Naive thymus-derived CD4-positive, alpha-beta T cell (primary cell): ENCODE measurements around the gene AGL. TPM values are rescaled to one million over a fixed set of nuclear protein-coding genes. Genes with fewer than 3 reads are reported as not detected.
"Not testable (repeated sequence)": the region's sequence is repeated elsewhere in the genome, so short reads cannot be mapped to it uniquely, and the experiment has no call there.

ENCODE experiments used
- ATAC-seq: fragments of 150-1000 bp; cut with Tn5 transposase; 2 replicates; pipeline ENCODE4 v1.10.0; 2021; ENCODE audit warnings: mild to moderate bottlenecking, moderate library complexity
- CTCF ChIA-PET: fragments of 350-600 bp; sonication (Branson Sonifier 250); formaldehyde crosslinking; loops from one replicate; lab custom pipeline; 2021; ENCODE audit warnings: antibody characterized with exemption; lab: Charles Lee
- POLR2A ChIA-PET: fragments of 350-600 bp; sonication (Branson Sonifier 250); formaldehyde crosslinking; loops from one replicate; lab custom pipeline; 2021; ENCODE audit warnings: antibody characterized with exemption, inconsistent platforms; lab: Charles Lee
- DNase-seq, 9 donors: peaks; one replicate each; pipeline versions ENCODE4 v3.0.0 to v3.0.0-alpha.2; 2020 to 2022; ENCODE audit warnings: mixed read lengths in 1 of 9
- H3K27ac ChIP-seq: one replicate; pipeline ENCODE4 v1.7.0; 2013; ENCODE audit warnings: mild to moderate bottlenecking, low read depth, low read length, moderate library complexity
- H3K27me3 ChIP-seq, 2 donors: one replicate each; pipeline ENCODE4 v1.7.0; 2013; ENCODE audit warnings: low read length in 2 of 2, mild to moderate bottlenecking in 2 of 2, moderate library complexity in 2 of 2; ENCODE audit not compliant: control insufficient read depth in 2 of 2, insufficient read depth in 2 of 2
- H3K36me3 ChIP-seq, 3 experiments: 1 replicate in 2 of 3; 2 replicates in 1 of 3; pipeline ENCODE4 v1.7.0; 2013; ENCODE audit warnings: low read length in 3 of 3, mild to moderate bottlenecking in 3 of 3, moderate library complexity in 1 of 3; ENCODE audit not compliant: insufficient read depth in 3 of 3, control insufficient read depth in 2 of 3
- H3K4me1 ChIP-seq, 2 donors: one replicate each; pipeline ENCODE4 v1.7.0; 2013; ENCODE audit warnings: low read length in 2 of 2, mild to moderate bottlenecking in 2 of 2, moderate library complexity in 1 of 2; ENCODE audit not compliant: control insufficient read depth in 2 of 2, insufficient read depth in 2 of 2
- H3K4me3 ChIP-seq: 2 replicates; pipeline ENCODE4 v1.7.0; 2013; ENCODE audit warnings: mild to moderate bottlenecking, low read length
- H3K9me3 ChIP-seq, 3 experiments: 1 replicate in 2 of 3; 2 replicates in 1 of 3; pipeline ENCODE4 v1.7.0; 2013; ENCODE audit warnings: low read length in 3 of 3; ENCODE audit not compliant: control insufficient read depth in 2 of 3
- H3K27ac Mint-ChIP-seq, 9 donors: one replicate each; pipeline ENCODE4 v1.8.0; 2020 to 2022; ENCODE audit warnings: mixed read lengths in 9 of 9, mild to moderate bottlenecking in 8 of 9, moderate library complexity in 5 of 9, inconsistent platforms in 2 of 9
- H3K27me3 Mint-ChIP-seq, 5 donors: one replicate each; pipeline ENCODE4 v1.8.0; 2021 to 2022; ENCODE audit warnings: mixed read lengths in 5 of 5, mild to moderate bottlenecking in 1 of 5
- H3K36me3 Mint-ChIP-seq, 5 donors: one replicate each; pipeline ENCODE4 v1.8.0; 2020 to 2022; ENCODE audit warnings: mixed read lengths in 5 of 5, mild to moderate bottlenecking in 3 of 5, inconsistent platforms in 1 of 5
- H3K4me1 Mint-ChIP-seq, 7 donors: one replicate each; pipeline ENCODE4 v1.8.0; 2020 to 2022; ENCODE audit warnings: mixed read lengths in 7 of 7, mild to moderate bottlenecking in 3 of 7, inconsistent platforms in 1 of 7
- H3K4me3 Mint-ChIP-seq, 10 donors: one replicate each; pipeline ENCODE4 v1.8.0; 2020 to 2022; ENCODE audit warnings: mild to moderate bottlenecking in 10 of 10, mixed read lengths in 10 of 10, moderate library complexity in 6 of 10, inconsistent platforms in 2 of 10
- H3K9me3 Mint-ChIP-seq, 11 donors: one replicate each; pipeline ENCODE4 v1.8.0; 2020 to 2022; ENCODE audit warnings: mixed read lengths in 11 of 11, mild to moderate bottlenecking in 4 of 11, inconsistent platforms in 1 of 11, moderate library complexity in 1 of 11
- intact Hi-C, 2 donors: fragments of 100-400 bp; cut with micrococcal nuclease; formaldehyde crosslinking; loops; one replicate each; pipeline ENCODE4 v1.15.1; 2023
- polyA plus RNA-seq, 2 donors: library from polyadenylated mRNA; unstranded; fragments of 300-500 nt; fragmentation: Illumina TruSeq; gene quantifications; one replicate each; pipeline ENCODE4 v1.2.3, GENCODE V29; 2021
- total RNA-seq, 6 experiments: library from RNA in 5 of 6; stranded (reverse) in 5 of 6; gene quantifications; 1 replicate in 5 of 6; 2 replicates in 1 of 6; pipeline ENCODE4 v1.2.3 and lab custom pipeline; 2021 to 2026

The AGL gene
- total and polyA plus RNA-seq, 7 experiments from 2014 or later: 10.8 to 20.1 (median 12.5) TPM

- Mint-ChIP-seq H3K9me3 (peaks cover 0 to 4% (median 0%) of the 10 kb centered on the region in 11 donors), H3K36me3 (peaks cover 0 to 3% (median 0%) of the 10 kb centered on the region in 5 donors), H3K27ac (peak overlapping the region in 5 of 9 donors; percentile 6 to 91 (median 65)), H3K27me3 (no peaks in the 10 kb centered on the region), H3K4me1 (peaks cover 22 to 49% (median 40%) of the 10 kb centered on the region in 7 donors), H3K4me3 (peak overlapping the region in 8 of 10 donors; percentile 0 to 100 (median 76))
- Histone ChIP-seq H3K4me1 (peaks cover 6 to 20% of the 10 kb centered on the region in 2 donors), H3K4me3 (no peak overlapping the region), H3K9me3 (no peaks in the 10 kb centered on the region), H3K27me3 (no peaks in the 10 kb centered on the region), H3K27ac (no peak overlapping the region), H3K36me3 (peaks cover 0 to 3% (median 0%) of the 10 kb centered on the region in 3 experiments)
- DNase-seq (no peak), ATAC-seq (no peak)
- POLR2A ChIA-PET: no interaction called here
- intact Hi-C loops: loop anchor here in 1 of 2 donors (10.0 kb wide), 1 partner anchor 927 kb away; the partner anchor contains the start of genes EXTL2 and SLC30A7
- CTCF ChIA-PET: no interaction called here
These were observed 118.1 kb downstream of the AGL start for GRCh38 chr1:99968214-99968613.

DNA sequence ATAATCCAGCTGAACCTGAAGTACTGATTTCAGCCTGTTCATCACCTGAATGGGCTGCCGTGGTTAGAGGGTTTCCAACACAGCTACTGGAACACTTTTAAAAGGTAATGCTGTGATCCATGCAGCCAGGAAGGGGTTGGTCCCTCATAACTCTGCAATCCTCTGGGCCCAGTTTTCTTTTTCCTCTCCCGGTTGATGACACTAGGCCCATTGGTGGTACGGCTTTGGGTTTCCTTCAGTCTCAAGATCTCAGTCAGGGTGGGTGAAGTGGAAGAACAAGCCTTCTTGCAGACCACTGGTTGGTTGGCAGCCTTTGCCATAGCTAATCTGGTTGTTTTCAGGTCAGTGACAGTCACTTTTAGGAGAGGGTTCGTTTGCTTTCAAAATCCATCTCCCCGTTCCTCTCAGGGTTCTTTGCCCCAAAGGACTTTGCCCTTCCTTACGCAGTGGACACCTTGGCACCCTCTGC, 119.1 kb downstream of the AGL start:
- peaks cover 22 to 53% (median 40%) of the 10 kb centered on the region in 7 donors for H3K4me1 Mint-ChIP-seq
- peak overlapping the region; percentile 96 to 100 (median 100) for H3K4me3 Mint-ChIP-seq
- intact Hi-C loops: loop anchor here (1.0 to 10.0 kb wide), 3 partner anchors 69 to 926 kb away; partner anchors contain the start of genes AGL (in 1 of the 2), EXTL2 (in 1 of the 2) and SLC30A7 (in 1 of the 2)
- peaks cover 0 to 4% (median 0%) of the 10 kb centered on the region in 11 donors for H3K9me3 Mint-ChIP-seq
- DNase-seq: no peak
- peak overlapping the region; percentile 83 for H3K27ac ChIP-seq
- ChIA-PET CTCF (no interaction called here), POLR2A (interaction anchor here (0.7 to 2.1 kb wide), 5 partner anchors 18 to 488 kb away, joined by 3 to 22 read pairs (median 4); partner anchors contain the start of genes SASS6 and TRMT13)
- H3K4me3 ChIP-seq: peak overlapping the region; percentile 75
- no peaks in the 10 kb centered on the region for H3K27me3 Mint-ChIP-seq
- H3K36me3 ChIP-seq: peaks cover 0 to 3% (median 0%) of the 10 kb centered on the region in 3 experiments
- ATAC-seq: peak; percentile 2
- peaks cover 0 to 3% (median 0%) of the 10 kb centered on the region in 5 donors for H3K36me3 Mint-ChIP-seq
- H3K27me3 ChIP-seq: no peaks in the 10 kb centered on the region
- H3K4me1 ChIP-seq: peaks cover 6 to 20% of the 10 kb centered on the region in 2 donors
- H3K9me3 ChIP-seq: no peaks in the 10 kb centered on the region
- H3K27ac Mint-ChIP-seq: peak overlapping the region; percentile 77 to 99 (median 93)

GRCh38 chr1:99969729-99970621, 119.8 kb downstream of the AGL start, which contains the start of gene SLC35A3:
SLC35A3 (plus strand) TSS chr1:99969996; CDS start chr1:99993555, 23,559 bp downstream.
- no peaks in the 10 kb centered on the region for H3K27me3 ChIP-seq
- Mint-ChIP-seq H3K9me3 (peaks cover 0 to 4% (median 0%) of the 10 kb centered on the region in 11 donors), H3K4me1 (peaks cover 22 to 55% (median 40%) of the 10 kb centered on the region in 7 donors), H3K4me3 (peak within 1 kb of the TSS; percentile 96 to 100 (median 100)), H3K27me3 (no peaks in the 10 kb centered on the region), H3K27ac (peak within 1 kb of the TSS; percentile 91 to 99 (median 97)), H3K36me3 (peaks cover 0 to 3% (median 0%) of the 10 kb centered on the region in 5 donors)
- ATAC-seq: peak; percentile 89
- H3K27ac ChIP-seq: peak within 1 kb of the TSS; percentile 83
- peaks cover 6 to 20% of the 10 kb centered on the region in 2 donors for H3K4me1 ChIP-seq
- intact Hi-C loops: loop anchor here (1.0 to 10.0 kb wide), 8 partner anchors 68 to 925 kb away; partner anchors contain the start of genes AGL (in 2 of the 2), CDC14A (in 2 of the 2), RTCA (in 2 of the 2) and TRMT13 (in 2 of the 2)
- ChIA-PET POLR2A (interaction anchor here (0.7 to 2.1 kb wide), 6 partner anchors 18 to 296 kb away, joined by 3 to 22 read pairs (median 4); partner anchors contain the start of genes AGL, RTCA, SASS6 and TRMT13), CTCF (interaction anchor here (0.6 kb wide), 1 partner anchor 160 kb away, joined by 3 read pairs; no protein-coding TSS in a partner anchor)
- H3K9me3 ChIP-seq: no peaks in the 10 kb centered on the region
- DNase-seq: peak; percentile 69 to 85 (median 78)
- peaks cover 0 to 4% (median 0%) of the 10 kb centered on the region in 3 experiments for H3K36me3 ChIP-seq
- H3K4me3 ChIP-seq: peak within 1 kb of the TSS; percentile 75

- Mint-ChIP-seq H3K9me3 (peaks cover 0 to 4% (median 0%) of the 10 kb centered on the region in 11 donors), H3K27me3 (no peaks in the 10 kb centered on the region), H3K36me3 (peaks cover 0 to 7% (median 7%) of the 10 kb centered on the region in 5 donors), H3K27ac (peak overlapping the region; percentile 91 to 99 (median 97)), H3K4me3 (peak overlapping the region; percentile 96 to 100 (median 100)), H3K4me1 (peaks cover 28 to 62% (median 45%) of the 10 kb centered on the region in 7 donors)
- intact Hi-C loops: loop anchor here (1.0 to 5.0 kb wide), 5 partner anchors 120 to 382 kb away; partner anchors contain the start of genes CDC14A (in 2 of the 2), RTCA (in 2 of the 2), TRMT13 (in 2 of the 2) and AGL (in 1 of the 2)
- no peaks in the 10 kb centered on the region for H3K9me3 ChIP-seq
- peak overlapping the region; percentile 83 for H3K27ac ChIP-seq
- peak overlapping the region; percentile 75 for H3K4me3 ChIP-seq
- no peaks in the 10 kb centered on the region for H3K27me3 ChIP-seq
- H3K4me1 ChIP-seq: peaks cover 6 to 20% of the 10 kb centered on the region in 2 donors
- DNase-seq: peak in 1 of 9 donors; percentile 2
- ATAC-seq: no peak
- ChIA-PET POLR2A (interaction anchor here (1.0 to 2.1 kb wide), 3 partner anchors 68 to 295 kb away, joined by 3 to 22 read pairs (median 5); partner anchors contain the start of genes AGL and RTCA), CTCF (no interaction called here)
- peaks cover 0 to 11% (median 0%) of the 10 kb centered on the region in 3 experiments for H3K36me3 ChIP-seq
These were observed 120.6 kb downstream of the AGL start for GRCh38 chr1:99970713-99971255.

DNA sequence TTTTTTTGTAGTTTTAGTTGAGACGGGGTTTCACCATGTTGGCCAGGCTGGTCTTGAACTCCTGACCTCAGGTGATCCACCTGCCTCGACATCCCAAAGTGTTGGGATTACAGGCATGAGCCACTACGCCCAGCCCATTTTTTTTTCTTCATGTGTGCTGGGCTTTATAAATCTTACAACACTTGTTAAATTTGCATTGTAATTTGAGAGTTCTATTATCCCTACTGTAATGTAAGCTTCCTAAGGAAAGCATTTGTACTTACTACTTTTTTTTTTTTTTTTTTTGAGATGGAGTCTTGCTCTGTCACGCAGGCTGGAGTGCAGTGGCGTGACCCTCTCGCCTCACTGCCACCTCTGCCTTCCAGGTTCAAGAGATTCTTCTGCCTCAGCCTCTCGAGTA, 121.9 kb downstream of the AGL start:
- H3K27ac Mint-ChIP-seq: peak overlapping the region in 1 of 9 donors; percentile 74
- H3K27me3 Mint-ChIP-seq: not testable (repeated sequence)
- H3K4me1 Mint-ChIP-seq: peaks cover 28 to 62% (median 52%) of the 10 kb centered on the region in 7 donors

More for the DNA sequence above, 121.9 kb downstream of the AGL start:
- POLR2A ChIA-PET, DNase-seq, H3K9me3 ChIP-seq, H3K27me3 ChIP-seq, H3K4me3 ChIP-seq, ATAC-seq, H3K9me3 Mint-ChIP-seq, H3K27ac ChIP-seq: not testable (repeated sequence)
- intact Hi-C loops: loop anchor here (5.0 kb wide), 2 partner anchors 295 to 380 kb away; partner anchors contain the start of genes RTCA (in 2 of the 2) and CDC14A (in 1 of the 2)
- Mint-ChIP-seq H3K4me3 (peak overlapping the region; percentile 28 to 99 (median 56)), H3K36me3 (peaks cover 0 to 15% (median 7%) of the 10 kb centered on the region in 5 donors)
- CTCF ChIA-PET: interaction anchor here (0.7 kb wide), 1 partner anchor 170 kb away, joined by 4 read pairs; no protein-coding TSS in a partner anchor
- Histone ChIP-seq H3K4me1 (peaks cover 6 to 20% of the 10 kb centered on the region in 2 donors), H3K36me3 (peaks cover 0 to 13% (median 0%) of the 10 kb centered on the region in 3 experiments)
